HK-2 (cell line): Measurements from ENCODE around the gene FTO.

Experiments
- DNase-seq: peaks from one replicate; pipeline ENCODE4 v3.0.0-alpha.2; 2018; ENCODE audit not compliant: unreplicated experiment

FTO gene

DNA sequence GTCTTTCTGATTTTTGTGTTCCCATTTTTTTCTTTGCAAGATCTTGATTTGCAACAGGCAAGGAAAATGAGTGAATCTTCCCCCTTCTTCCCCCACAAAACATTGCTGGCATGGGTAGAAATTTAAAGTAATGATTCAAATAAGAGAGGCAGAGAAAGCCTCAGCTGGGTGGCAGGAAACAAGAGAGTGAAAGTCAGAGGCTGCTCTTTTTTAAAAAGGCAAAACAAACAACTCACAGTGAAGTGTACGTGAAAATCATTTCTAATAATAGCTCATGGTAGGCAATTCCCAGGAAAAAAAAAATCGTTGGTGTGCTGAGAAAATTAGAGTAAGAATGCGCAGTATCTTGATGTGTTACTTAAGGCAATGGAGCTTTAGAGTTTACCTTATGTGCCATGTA, 229.5 kb downstream of the FTO start:
- DNase-seq = no peak

DNA sequence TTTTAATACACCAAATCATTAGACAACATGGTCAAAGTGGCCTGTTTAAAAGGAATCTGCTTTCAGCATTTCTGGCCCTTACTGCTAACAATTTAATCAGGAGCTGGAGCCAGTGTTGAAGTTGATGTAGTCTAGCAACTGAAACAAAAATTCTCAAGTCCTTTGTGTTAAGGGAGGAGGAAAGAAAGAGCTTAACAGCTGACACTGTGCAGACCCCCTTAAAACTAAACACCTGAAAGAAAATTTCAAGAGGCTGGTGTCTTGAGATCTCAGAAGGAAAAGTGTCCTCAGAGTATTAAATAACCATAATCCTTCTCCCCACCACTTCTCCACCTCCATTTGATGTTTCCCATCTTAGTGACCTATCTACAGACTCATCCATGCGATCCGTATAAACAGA, 232.1 kb downstream of the FTO start:
- no peak for DNase-seq

- no peak for DNase-seq
Measured at GRCh38 chr16:53936529-53936928, 232.6 kb downstream of the FTO start.

DNA sequence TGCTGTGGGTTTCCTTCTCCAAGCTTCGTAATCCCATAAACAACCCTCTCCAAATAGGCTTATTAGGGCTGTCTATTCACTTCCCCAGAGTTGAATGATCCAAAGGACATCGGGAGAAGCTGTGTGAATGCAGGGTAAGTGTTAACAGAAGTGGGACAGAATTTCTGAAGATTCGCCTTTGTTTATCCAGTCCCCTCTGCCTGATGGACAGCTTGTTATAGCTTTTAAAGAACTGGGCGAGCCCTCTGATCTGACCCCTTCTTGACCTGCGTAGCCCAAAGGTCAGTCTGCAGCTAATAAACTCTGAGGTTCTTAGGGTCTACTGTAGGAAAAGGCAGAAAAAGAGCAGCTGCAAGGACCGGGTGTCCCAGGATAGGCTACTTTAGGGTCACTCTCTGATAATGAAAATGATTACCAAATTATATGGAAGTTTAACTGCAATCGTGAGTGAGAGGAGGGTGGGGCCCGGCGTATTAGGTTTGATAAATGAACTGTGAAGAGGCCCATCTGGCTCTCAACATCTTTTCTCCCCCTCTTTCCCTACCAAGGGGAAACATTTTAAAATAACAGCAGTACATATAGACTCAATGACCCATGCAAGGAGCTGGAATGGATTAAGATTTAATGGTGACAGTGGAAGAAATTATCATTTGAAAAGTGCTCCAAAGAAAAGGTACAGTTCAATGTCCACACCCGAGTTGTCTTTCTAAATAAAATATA, 233.4 kb downstream of the FTO start:
- DNase-seq = no peak

- no peak for DNase-seq
Measured at GRCh38 chr16:53944025-53944424, 240.1 kb downstream of the FTO start.

GRCh38 chr16:53945996-53946395, 242.0 kb downstream of the FTO start:
- no peak for DNase-seq

DNA sequence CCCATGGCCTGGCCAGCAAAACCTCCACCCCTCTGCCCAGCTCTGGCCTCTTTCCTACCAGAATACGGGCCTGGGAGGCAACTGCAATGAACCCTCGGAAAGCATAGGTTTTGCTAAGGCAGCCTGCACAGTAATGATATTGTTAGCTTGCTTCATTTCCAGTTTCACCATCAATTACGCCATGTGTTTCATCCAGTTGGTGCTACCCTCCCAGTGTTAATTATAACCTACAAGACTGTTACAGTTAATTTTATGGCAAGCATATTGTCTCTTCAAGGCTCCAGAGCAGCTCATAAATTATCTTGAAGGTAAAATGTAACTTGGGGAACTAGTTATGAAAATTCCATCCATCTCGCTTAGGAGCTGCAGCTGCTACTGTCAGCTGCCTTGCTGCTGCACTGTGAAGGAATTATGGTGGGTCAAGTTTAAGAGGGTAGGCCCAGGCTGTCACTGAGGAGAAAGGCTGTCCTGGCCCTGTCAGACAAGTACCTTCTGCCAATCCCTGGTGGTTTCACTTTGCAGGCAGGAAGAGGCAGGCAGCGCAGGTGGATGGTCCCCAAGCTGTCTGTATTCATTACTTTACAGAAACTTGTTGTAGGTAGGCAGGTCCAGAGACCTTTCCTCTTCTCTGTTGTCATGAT, 242.9 kb downstream of the FTO start:
- no peak for DNase-seq

DNA sequence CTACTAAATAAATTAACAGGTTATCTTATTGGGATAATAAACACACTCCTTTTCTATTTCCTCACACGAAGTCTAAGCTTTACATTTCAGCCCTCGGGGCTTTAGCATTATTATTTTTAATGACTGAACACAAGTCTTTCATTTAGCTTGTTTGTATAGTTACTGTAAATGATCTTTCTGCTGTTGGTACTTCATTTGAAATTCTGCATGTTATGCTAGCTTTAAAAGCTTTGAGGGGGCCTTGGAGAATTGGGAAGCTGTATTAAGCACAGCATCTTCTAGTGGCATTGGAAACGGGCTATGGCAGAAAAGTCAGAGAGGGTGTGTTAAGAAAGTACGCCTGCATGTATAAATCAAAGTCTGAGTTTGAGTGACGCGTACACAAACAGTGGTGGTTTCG, 243.7 kb downstream of the FTO start:
- no peak for DNase-seq

GRCh38 chr16:53948326-53948725, 244.4 kb downstream of the FTO start:
- DNase-seq = no peak

DNA sequence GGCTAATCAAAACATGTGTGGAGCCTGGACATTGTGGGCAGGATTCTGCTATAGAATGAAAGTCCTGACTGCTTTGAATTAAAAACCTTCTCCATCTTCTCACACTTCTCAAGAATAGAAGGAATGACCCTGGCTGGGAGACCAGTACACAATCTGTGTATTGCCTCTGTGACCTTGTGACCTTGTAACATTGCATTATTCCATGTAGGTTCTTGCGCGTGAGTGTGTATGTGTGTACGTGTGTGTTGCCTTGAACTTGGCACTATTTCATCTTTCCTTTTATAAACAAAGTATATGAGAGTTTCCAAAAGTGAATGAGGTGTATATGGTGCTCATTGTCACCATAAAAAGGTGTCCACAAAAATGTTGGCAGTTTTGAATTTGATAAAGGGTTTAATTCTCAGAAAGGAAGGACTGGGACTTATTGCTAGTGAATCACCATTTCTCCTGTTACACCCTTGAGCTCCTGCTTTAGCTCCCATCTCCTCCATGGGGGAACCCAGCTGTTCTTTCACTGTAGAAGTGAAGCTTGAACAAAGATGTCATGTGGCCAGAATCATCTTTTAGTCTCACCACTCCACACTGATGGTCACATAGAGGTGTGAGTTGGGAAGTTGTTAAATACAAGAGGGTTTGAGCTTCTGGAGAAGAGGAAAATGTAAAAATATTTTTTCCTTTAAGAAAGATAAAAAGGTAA, 244.9 kb downstream of the FTO start:
- DNase-seq = no peak

DNA sequence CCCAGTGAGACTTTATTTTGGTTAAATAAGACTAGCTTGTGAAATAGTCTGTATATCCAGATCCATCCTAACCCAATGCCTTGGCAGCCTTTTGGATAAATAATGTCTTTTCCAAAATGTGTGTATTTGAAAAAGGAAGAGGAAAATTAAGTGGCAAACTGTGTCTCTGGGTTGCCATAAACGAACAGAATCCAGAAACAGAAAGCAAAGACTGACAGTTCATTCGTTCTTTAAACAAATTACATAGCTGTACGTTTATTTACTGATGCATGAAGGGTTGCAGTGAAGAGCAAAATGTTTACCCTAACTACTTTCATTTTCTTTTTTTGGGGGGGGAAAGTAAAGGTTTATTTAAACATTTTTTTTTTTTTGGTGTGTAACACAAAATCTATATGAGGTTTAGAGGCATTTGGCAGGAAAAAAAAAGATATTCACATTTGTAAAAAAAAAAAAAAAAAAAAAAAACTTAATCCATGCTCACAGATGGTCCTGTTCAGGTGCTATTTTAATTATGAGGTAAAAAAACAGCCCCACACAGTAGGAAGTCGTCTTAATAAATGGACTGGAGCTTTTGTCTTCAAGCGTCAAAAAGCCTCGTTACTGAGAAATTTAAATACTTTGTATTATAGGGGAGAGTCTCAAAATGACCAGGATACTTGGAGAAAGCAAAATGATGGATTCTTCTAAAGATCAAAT, 245.9 kb downstream of the FTO start:
- no peak for DNase-seq

DNA sequence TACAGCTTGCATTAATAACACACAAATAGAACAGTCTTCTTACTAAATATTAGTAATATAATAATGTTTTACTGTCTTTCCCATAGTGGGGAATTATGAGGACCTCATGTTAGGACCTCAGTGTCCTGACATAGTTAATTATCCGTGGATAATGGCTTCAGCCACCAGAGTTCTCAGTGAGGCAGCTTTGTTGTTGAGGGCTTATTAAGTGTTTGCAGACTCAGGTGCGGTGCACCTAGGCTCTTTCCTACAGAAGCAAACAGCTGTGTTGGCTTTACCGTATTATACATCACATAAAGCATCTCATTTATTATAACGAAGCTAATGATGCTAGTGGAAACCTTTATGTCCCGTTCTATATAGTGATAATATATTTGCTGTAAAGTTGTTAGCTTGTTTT, 246.7 kb downstream of the FTO start:
- no peak for DNase-seq

GRCh38 chr16:53952215-53953208, 248.6 kb downstream of the FTO start:
- no peak for DNase-seq

DNA sequence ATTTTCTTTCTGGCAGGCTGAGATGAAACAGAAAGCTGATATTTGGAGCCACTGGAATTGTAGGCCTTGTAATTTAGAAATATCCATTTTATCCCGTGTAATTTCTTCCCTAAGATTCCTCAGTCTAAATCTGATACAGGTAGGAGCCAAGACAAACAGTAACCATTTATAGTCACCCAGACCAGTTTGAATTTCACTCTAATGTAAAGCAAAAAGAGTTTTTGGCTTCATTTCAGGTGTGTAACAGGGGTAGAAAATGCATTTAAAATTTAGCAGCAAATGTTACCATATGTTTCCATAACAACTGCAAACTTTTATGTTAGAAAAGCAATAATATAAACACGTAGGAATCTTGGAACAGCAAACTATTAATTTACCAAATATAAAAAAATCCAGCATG, 249.4 kb downstream of the FTO start:
- DNase-seq = no peak

DNA sequence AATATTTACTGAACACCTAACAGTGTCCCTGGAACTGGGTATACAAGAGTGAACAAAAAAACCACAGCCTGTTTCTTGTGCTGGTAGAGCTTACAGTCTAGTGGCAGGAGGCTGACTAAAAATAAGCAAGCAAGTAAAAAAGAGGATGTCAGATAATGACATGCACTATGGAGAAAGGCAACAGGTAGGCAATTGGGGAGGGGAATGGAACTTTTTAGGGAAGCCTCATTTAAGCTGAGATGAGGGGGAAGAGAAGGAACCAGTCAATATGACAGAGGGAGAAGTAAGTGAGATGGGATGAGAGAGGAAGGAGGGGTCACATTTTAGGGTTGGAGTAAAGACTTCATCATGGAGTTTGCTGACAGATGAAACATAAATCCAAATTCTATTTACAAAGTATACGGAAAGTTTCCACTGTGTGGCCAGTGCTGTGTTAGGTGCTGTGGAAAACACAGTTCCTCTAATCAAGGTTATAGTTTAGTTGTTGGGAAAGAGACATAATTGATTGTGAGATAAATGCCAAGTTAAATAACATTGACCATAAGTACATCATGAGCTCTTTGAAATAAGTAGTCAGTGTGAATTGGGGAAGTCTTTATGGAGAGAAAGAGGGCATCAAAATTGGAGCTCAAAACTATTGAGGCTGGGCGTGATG, 251.4 kb downstream of the FTO start:
- DNase-seq = no peak

- DNase-seq = no peak
Measured at GRCh38 chr16:53958341-53958880, 254.5 kb downstream of the FTO start.

DNA sequence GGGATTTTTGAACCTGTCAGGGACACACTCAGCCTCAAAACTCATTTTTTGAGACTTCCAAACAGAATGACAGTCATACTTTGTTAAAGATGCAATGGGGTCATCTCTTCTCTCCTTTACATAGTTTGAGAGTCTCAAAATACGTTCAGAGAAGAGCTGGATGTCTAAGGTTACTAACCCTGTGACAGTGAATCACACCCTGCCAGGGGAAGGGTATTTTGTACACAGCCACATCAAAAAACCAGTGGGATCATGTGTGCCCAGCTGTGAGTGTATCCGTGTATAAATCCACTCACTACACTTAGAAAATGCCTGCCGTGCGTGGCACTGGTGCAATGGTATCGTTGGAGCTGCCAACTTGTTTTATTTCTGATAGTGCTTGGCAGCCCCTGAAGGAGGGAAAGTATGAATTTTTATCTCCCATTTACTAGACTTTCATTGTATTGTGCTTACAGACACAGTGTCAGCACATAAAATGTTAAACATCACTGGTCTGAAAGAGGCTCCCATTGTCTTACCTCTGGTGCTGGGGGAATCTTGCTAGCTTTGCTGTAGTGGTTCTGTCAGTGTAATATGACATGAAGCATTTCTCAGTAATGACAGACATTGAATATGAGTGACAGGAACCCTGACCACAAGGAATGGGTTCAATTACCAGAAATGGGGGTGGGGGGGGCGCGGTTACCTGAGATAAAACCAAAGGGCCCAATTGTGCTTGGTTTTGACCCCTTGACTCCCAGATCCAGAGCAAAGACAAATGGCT, 256.3 kb downstream of the FTO start:
- DNase-seq = no peak

DNA sequence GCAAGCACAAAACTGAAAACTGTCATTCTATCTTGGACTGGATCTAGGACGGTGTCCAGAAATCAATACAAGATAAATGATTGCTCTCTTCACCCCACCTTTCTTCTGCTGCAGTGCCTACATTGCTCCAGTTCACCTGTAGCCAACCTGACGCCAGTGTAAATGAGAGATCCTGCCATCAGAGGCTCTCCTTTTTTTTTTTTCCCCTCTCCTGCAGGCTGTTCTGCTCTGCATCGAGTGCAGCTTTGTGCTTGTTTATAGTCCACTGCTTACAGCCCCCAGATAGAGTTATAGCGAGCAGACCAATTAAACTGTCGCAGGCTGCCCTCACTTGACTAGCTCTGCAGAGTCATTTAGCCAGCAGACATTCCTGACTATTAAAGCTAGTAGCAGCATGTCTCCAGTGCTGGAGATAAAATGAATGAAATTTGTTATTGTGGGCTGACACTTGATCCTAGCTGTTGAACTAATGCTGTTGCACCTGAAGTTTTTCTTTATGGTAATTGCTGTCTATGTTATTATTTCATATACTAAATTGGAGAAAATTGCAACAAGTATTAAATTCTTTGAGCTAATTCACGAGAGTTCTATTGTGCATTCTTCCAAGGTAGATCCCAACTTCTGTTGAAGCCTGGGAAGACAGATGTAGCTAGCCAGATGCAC, 257.1 kb downstream of the FTO start:
- no peak for DNase-seq

DNA sequence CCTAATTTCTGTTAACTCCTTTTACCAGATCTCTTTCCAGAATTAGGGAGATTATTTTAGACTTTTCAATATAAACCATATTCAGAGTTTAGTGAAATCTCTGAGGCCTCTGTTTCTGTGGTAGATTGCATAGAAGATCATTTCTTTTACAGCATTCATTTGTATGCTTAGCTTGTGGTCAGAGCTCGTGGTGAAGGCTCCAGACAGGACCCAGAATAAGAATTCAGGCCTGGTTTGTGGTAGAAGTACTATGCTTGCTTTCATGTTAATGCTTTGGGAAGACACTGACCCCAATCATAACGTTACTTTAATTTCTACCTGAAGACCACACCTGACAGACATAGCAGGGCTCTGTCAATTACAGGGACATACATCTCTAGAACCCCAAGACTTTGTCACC, 258.1 kb downstream of the FTO start:
- DNase-seq = no peak
